ENCODE results near the gene CDK5RAP3. TPM values are rescaled to one million over a fixed set of nuclear protein-coding genes. Genes with fewer than 3 reads are reported as not detected.

CDK5RAP3 gene
- polyA plus RNA-seq, 4 donors, result 169 to 721 (median 374) TPM

GRCh38 chr17:47952171-47953021 is 18.5 kb upstream of the CDK5RAP3 start:
- Histone ChIP-seq H3K36me3 (ENCODE audit: control insufficient read depth in 3 of 3, insufficient read depth in 2 of 3, low read depth in 1 of 3, low read length in 3 of 3) (peaks cover 6 to 87% (median 14%) of the 10 kb centered on the region in 3 donors), H3K27ac (ENCODE audit: low read depth in 1 of 3, low read length in 2 of 3) (peak overlapping the region; percentile 72 to 93 (median 92)), H3K4me3 (ENCODE audit: low read depth in 1 of 3, low read length in 3 of 3) (peak overlapping the region in 2 of 3 donors; percentile 89 to 92), H3K27me3 (ENCODE audit: control insufficient read depth in 3 of 3, insufficient read depth in 3 of 3, low read length in 3 of 3) (no peaks in the 10 kb centered on the region), H3K9me3 (ENCODE audit: control insufficient read depth in 2 of 2, insufficient read depth in 1 of 2, low read depth in 1 of 2, low read length in 1 of 2) (no peaks in the 10 kb centered on the region), H3K4me1 (ENCODE audit: control insufficient read depth in 3 of 3, insufficient read depth in 2 of 3, low read depth in 1 of 3, low read length in 2 of 3) (peaks cover 0 to 56% (median 0%) of the 10 kb centered on the region in 3 donors)
- FAIRE-seq, result no peak
- WGBS, 3 donors, result 11 to 50% (median 43%) methylated on average over 12 of the region's 12 CpGs
- peak; percentile 94 to 99 for DNase-seq

- peaks cover 6 to 79% (median 14%) of the 10 kb centered on the region in 3 donors for H3K36me3 ChIP-seq (ENCODE audit: control insufficient read depth in 3 of 3, insufficient read depth in 2 of 3, low read depth in 1 of 3, low read length in 3 of 3)
- H3K9me3 ChIP-seq (ENCODE audit: control insufficient read depth in 2 of 2, insufficient read depth in 1 of 2, low read depth in 1 of 2, low read length in 1 of 2), result no peaks in the 10 kb centered on the region
- peak overlapping the region; percentile 11 to 92 (median 89) for H3K4me3 ChIP-seq (ENCODE audit: low read depth in 1 of 3, low read length in 3 of 3)
- H3K4me1 ChIP-seq (ENCODE audit: control insufficient read depth in 3 of 3, insufficient read depth in 2 of 3, low read depth in 1 of 3, low read length in 2 of 3), result peaks cover 0 to 58% (median 0%) of the 10 kb centered on the region in 3 donors
- H3K27ac ChIP-seq (ENCODE audit: low read depth in 1 of 3, low read length in 2 of 3), result peak overlapping the region; percentile 72 to 93 (median 92)
- DNase-seq (peak; percentile 40), FAIRE-seq (no peak)
- H3K27me3 ChIP-seq (ENCODE audit: control insufficient read depth in 3 of 3, insufficient read depth in 3 of 3, low read length in 3 of 3), result no peaks in the 10 kb centered on the region
Observed at GRCh38 chr17:47953909-47954308, 17.0 kb upstream of the CDK5RAP3 start.

GRCh38 chr17:47955497-47956461 is 15.1 kb upstream of the CDK5RAP3 start:
- peaks cover 0 to 54% (median 0%) of the 10 kb centered on the region in 3 donors for H3K4me1 ChIP-seq (ENCODE audit: control insufficient read depth in 3 of 3, insufficient read depth in 2 of 3, low read depth in 1 of 3, low read length in 2 of 3)
- H3K27ac ChIP-seq (ENCODE audit: low read depth in 1 of 3, low read length in 2 of 3), result peak overlapping the region; percentile 89 to 99 (median 98)
- peaks cover 6 to 61% (median 14%) of the 10 kb centered on the region in 3 donors for H3K36me3 ChIP-seq (ENCODE audit: control insufficient read depth in 3 of 3, insufficient read depth in 2 of 3, low read depth in 1 of 3, low read length in 3 of 3)
- no peaks in the 10 kb centered on the region for H3K27me3 ChIP-seq (ENCODE audit: control insufficient read depth in 3 of 3, insufficient read depth in 3 of 3, low read length in 3 of 3)
- FAIRE-seq, result no peak
- WGBS, 3 donors, result 12 to 63% (median 35%) methylated on average over 7 of the region's 7 CpGs
- H3K9me3 ChIP-seq (ENCODE audit: control insufficient read depth in 2 of 2, insufficient read depth in 1 of 2, low read depth in 1 of 2, low read length in 1 of 2), result no peaks in the 10 kb centered on the region
- H3K4me3 ChIP-seq (ENCODE audit: low read depth in 1 of 3, low read length in 3 of 3), result peak overlapping the region; percentile 32 to 92 (median 89)
- DNase-seq, result peak; percentile 65 to 83

GRCh38 chr17:47956791-47957590 is 13.9 kb upstream of the CDK5RAP3 start:
- Histone ChIP-seq H3K27ac (ENCODE audit: low read depth in 1 of 3, low read length in 2 of 3) (peak overlapping the region; percentile 97 to 99 (median 98)), H3K4me3 (ENCODE audit: low read depth in 1 of 3, low read length in 3 of 3) (peak overlapping the region; percentile 48 to 92 (median 89)), H3K9me3 (ENCODE audit: control insufficient read depth in 2 of 2, insufficient read depth in 1 of 2, low read depth in 1 of 2, low read length in 1 of 2) (peaks cover 0 to 4% of the 10 kb centered on the region in 2 donors), H3K4me1 (ENCODE audit: control insufficient read depth in 3 of 3, insufficient read depth in 2 of 3, low read depth in 1 of 3, low read length in 2 of 3) (peaks cover 0 to 55% (median 5%) of the 10 kb centered on the region in 3 donors), H3K27me3 (ENCODE audit: control insufficient read depth in 3 of 3, insufficient read depth in 3 of 3, low read length in 3 of 3) (no peaks in the 10 kb centered on the region), H3K36me3 (ENCODE audit: control insufficient read depth in 3 of 3, insufficient read depth in 2 of 3, low read depth in 1 of 3, low read length in 3 of 3) (peaks cover 0 to 52% (median 9%) of the 10 kb centered on the region in 3 donors)
- 16 to 51% (median 23%) methylated on average over 4 of the region's 4 CpGs for WGBS, 3 donors
- FAIRE-seq (no peak), DNase-seq (peak; percentile 64 to 91)

GRCh38 chr17:47957591-47958490 is 13.1 kb upstream of the CDK5RAP3 start, which contains the start of gene PRR15L:
TSS of gene PRR15L (minus strand) at chr17:47957883. CDS start at chr17:47953234, 4,649 bp downstream.
- Histone ChIP-seq H3K9me3 (ENCODE audit: control insufficient read depth in 2 of 2, insufficient read depth in 1 of 2, low read depth in 1 of 2, low read length in 1 of 2) (peaks cover 0 to 6% of the 10 kb centered on the region in 2 donors), H3K4me1 (ENCODE audit: control insufficient read depth in 3 of 3, insufficient read depth in 2 of 3, low read depth in 1 of 3, low read length in 2 of 3) (peaks cover 0 to 51% (median 5%) of the 10 kb centered on the region in 3 donors), H3K27ac (ENCODE audit: low read depth in 1 of 3, low read length in 2 of 3) (peak within 1 kb of the TSS; percentile 97 to 99 (median 98)), H3K4me3 (ENCODE audit: low read depth in 1 of 3, low read length in 3 of 3) (peak within 1 kb of the TSS; percentile 48 to 92 (median 89)), H3K36me3 (ENCODE audit: control insufficient read depth in 3 of 3, insufficient read depth in 2 of 3, low read depth in 1 of 3, low read length in 3 of 3) (peaks cover 0 to 44% (median 9%) of the 10 kb centered on the region in 3 donors), H3K27me3 (ENCODE audit: control insufficient read depth in 3 of 3, insufficient read depth in 3 of 3, low read length in 3 of 3) (no peaks in the 10 kb centered on the region)
- no peak for FAIRE-seq
- DNase-seq, result peak; percentile 94 to 98
- 14 to 39% (median 36%) methylated on average over 16 of the region's 16 CpGs for WGBS, 3 donors

- 21 to 56% (median 32%) methylated on average over 8 of the region's 8 CpGs for WGBS, 3 donors
Observed at GRCh38 chr17:47959825-47960655, 10.9 kb upstream of the CDK5RAP3 start.

More at GRCh38 chr17:47959825-47960655, 10.9 kb upstream of the CDK5RAP3 start:
- peaks cover 0 to 8% of the 10 kb centered on the region in 2 donors for H3K9me3 ChIP-seq (ENCODE audit: control insufficient read depth in 2 of 2, insufficient read depth in 1 of 2, low read depth in 1 of 2, low read length in 1 of 2)
- H3K4me1 ChIP-seq (ENCODE audit: control insufficient read depth in 3 of 3, insufficient read depth in 2 of 3, low read depth in 1 of 3, low read length in 2 of 3), result peaks cover 2 to 56% (median 7%) of the 10 kb centered on the region in 3 donors
- peak overlapping the region; percentile 84 to 99 (median 95) for H3K27ac ChIP-seq (ENCODE audit: low read depth in 1 of 3, low read length in 2 of 3)
- H3K4me3 ChIP-seq (ENCODE audit: low read depth in 1 of 3, low read length in 3 of 3), result peak overlapping the region in 2 of 3 donors; percentile 19 to 38
- peaks cover 0 to 22% (median 3%) of the 10 kb centered on the region in 3 donors for H3K36me3 ChIP-seq (ENCODE audit: control insufficient read depth in 3 of 3, insufficient read depth in 2 of 3, low read depth in 1 of 3, low read length in 3 of 3)
- DNase-seq (peak; percentile 94 to 98), FAIRE-seq (no peak)
- H3K27me3 ChIP-seq (ENCODE audit: control insufficient read depth in 3 of 3, insufficient read depth in 3 of 3, low read length in 3 of 3), result no peaks in the 10 kb centered on the region
